Natural killer cell treated with Interleukin-12 subunit alpha and Interleukin-12 subunit beta and Interleukin-15 and Interleukin-18, amount 100 ng/mL, for 72 hours (primary cell): ENCODE results near the gene ATF7. TPM values are rescaled to one million over a fixed set of nuclear protein-coding genes. Genes with fewer than 3 reads are reported as not detected.
"Not testable (repeated sequence)": the region's sequence is repeated elsewhere in the genome, so short reads cannot be mapped to it uniquely, and the experiment has no call there.

Experiments used
- ATAC-seq, 2 donors: fragments of 150-1000 bp; cut with Tn5 transposase in 1 of 2; sonication (Bioruptor Pico), chemical (Tn5 transposase) in 1 of 2; 2 replicates each; pipeline ENCODE4 v1.10.0; 2021
- DNase-seq: peaks from one replicate; pipeline ENCODE4 v3.0.0; 2022; ENCODE audit warnings: low spot score
- H3K27ac Mint-ChIP-seq, 2 donors: 1 replicate in 1 of 2; 2 replicates in 1 of 2; pipeline ENCODE4 v1.8.0; 2022; ENCODE audit warnings: mixed read lengths in 2 of 2, mild to moderate bottlenecking in 1 of 2, moderate library complexity in 1 of 2
- H3K27me3 Mint-ChIP-seq, 2 donors: 1 replicate in 1 of 2; 2 replicates in 1 of 2; pipeline ENCODE4 v1.8.0; 2022; ENCODE audit warnings: mixed read lengths in 2 of 2
- H3K36me3 Mint-ChIP-seq: one replicate; pipeline ENCODE4 v1.8.0; 2022; ENCODE audit warnings: mixed read lengths
- H3K4me1 Mint-ChIP-seq, 2 donors: 1 replicate in 1 of 2; 2 replicates in 1 of 2; pipeline ENCODE4 v1.8.0; 2022; ENCODE audit warnings: low read depth in 2 of 2, mixed read lengths in 2 of 2, mild to moderate bottlenecking in 1 of 2
- H3K4me3 Mint-ChIP-seq: one replicate; pipeline ENCODE4 v1.8.0; 2022; ENCODE audit warnings: mixed read lengths
- H3K9me3 Mint-ChIP-seq: 2 replicates; pipeline ENCODE4 v1.8.0; 2022; ENCODE audit warnings: mixed read lengths
- total RNA-seq, 2 donors: library from RNA; stranded (reverse); gene quantifications; one replicate each; pipeline ENCODE4 v1.2.3, GENCODE V29; 2022

Gene ATF7
- total RNA-seq, 2 donors from 2014 or later, result 36.4 to 39.4 TPM

DNA sequence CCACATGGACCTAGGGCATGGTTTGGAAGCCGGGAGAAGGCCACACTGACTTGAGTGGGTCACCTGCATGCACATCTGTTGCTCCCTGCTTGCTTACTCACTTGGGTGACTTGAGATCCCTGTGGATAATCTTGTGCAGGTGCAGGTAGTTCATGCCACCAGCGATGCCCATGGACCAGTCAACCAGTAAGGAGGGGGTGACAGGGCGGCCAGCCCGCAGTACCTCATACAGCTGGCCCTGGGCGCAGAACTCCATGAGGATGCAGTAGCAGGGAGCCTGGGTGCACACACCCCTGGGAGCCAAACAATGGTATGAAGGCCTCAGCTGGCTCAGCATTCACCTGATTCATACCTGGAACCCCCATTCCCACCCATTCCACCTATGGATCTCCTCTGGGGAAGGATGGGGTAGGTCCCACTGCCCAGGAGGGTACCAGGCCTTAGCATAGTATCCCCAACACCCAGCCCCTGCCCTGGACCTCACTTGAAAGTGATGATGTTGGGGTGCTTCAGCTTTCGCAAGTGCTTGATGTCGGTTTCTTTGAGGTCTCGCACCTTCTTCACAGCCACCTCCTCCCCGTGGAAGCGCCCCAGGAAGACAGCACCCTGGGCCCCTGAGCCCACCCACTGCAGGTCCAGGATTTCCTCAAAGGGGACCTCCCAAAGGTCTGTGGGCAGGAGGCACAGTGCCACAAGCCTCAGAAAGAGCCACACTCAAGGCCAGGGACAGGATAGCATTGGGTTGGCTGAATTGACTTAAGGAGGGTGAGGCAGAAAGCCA lies 140.0 kb downstream of the ATF7 start:
- Mint-ChIP-seq H3K27me3 (no peaks in the 10 kb centered on the region), H3K4me3 (no peak overlapping the region), H3K27ac (no peak overlapping the region), H3K36me3 (no peaks in the 10 kb centered on the region), H3K4me1 (peaks cover 0 to 27% of the 10 kb centered on the region in 2 donors), H3K9me3 (no peaks in the 10 kb centered on the region)
- ATAC-seq, result no peak
- DNase-seq, result no peak

DNA sequence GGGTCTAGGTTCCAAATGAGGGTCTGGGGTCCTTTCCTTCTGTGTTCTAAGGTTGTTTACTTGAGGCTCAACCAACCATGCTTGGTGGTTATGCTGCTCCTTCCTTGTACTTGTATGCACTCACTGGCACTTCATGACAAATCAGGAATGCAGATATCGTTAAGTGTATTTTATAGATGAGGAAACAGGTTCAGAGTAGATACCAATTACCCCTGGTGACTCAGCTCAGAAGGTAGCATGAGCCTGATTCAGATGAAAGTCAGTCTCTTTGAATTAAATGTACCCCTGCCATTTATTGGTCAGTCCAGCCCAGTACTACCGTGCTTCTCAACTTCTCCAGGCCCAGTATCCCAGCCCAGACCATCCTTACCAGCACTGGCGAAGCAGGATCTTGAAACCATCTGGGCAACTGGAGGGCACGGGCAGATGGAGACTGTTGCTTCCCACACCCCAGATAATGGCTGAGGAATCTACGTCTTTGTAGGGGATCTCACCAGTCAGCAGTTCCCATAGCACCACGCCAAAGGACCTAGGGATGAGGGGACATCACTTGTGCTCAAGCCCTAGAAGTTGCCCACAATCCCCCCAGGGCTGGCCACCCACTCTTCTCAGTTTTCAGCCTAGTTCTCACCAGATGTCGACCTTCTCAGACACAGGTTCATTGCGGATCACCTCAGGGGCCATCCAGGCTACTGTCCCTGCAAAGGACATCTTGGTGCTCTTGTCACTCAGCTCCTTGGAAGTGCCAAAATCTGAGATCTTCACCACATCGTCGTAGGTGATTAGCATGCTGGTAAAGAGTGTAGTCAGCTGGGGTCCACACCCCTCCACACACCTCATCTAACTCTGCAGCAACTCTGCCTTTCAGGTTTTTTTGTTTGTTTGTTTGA lies 141.3 kb downstream of the ATF7 start:
- ATAC-seq, result no peak

DNA sequence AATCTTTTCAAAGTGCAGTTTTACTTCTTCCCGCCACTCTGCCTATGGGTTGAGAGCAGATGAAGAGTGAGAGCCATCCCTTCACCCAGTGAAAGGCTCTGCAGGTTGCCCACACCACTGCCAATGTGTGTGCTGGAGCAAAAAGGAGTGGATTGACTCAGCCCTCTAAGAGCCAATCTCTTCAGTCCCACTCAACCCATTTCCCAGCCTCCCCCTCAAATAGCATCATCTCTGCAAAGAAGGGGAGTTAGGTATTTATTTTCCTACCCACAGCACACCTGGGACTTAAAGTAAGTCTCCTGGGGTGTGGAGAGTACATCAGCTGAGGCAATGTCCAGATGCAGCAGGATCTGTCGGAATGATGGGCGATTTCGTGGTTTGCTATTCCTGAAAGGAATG lies 142.2 kb downstream of the ATF7 start:
- ATAC-seq, result peak in 1 of 2 donors; percentile 4
- peaks cover 0 to 27% of the 10 kb centered on the region in 2 donors for H3K4me1 Mint-ChIP-seq
- H3K9me3 Mint-ChIP-seq, result no peaks in the 10 kb centered on the region
- H3K27me3 Mint-ChIP-seq, result no peaks in the 10 kb centered on the region
- no peak overlapping the region for H3K4me3 Mint-ChIP-seq
- no peak for DNase-seq
- H3K36me3 Mint-ChIP-seq, result peaks cover 9% of the 10 kb centered on the region
- H3K27ac Mint-ChIP-seq, result peak overlapping the region; percentile 23 to 25

More for the DNA sequence above, 141.3 kb downstream of the ATF7 start:
- H3K4me1 Mint-ChIP-seq, result peaks cover 0 to 27% of the 10 kb centered on the region in 2 donors
- H3K4me3 Mint-ChIP-seq, result no peak overlapping the region
- no peak for DNase-seq
- H3K36me3 Mint-ChIP-seq, result peaks cover under 1% of the 10 kb centered on the region
- no peaks in the 10 kb centered on the region for H3K9me3 Mint-ChIP-seq
- H3K27me3 Mint-ChIP-seq, result no peaks in the 10 kb centered on the region
- no peak overlapping the region for H3K27ac Mint-ChIP-seq

DNA sequence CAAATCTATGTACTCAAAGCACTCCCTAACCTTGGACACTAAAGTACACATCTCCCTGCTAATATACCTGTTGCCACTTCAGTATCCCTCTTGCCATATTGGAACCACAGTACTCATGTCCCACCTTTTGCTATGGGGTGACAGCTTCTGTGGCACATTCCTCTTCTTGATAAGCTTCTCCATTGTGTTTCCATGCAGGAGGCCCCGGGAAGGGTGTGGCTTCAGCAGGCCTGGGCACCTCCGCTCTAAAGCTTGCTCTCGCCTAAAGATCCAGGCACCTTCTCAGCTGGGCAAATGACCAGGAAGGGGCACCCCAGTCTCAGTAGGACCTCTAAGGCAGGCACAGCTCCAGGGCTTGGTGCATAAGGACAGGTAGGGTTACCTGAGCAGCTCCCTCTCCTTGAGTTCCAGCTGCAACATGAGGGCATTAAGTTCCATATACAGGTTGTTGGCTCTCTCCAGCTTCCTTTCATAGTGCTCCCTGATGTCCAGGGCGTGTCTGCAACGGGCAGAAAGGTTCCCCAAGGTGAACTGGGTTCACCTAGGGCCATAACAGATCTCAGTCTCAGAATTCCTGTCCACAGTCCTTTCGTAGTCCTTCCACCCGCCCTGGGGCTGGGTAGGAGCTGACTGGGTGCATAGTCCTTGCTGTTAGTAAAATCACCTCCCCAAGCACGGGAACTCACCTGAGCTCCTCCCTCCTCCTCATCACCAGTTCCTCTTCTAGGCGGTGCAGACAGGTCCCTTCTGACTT lies 142.8 kb downstream of the ATF7 start:
- DNase-seq (no peak), ATAC-seq (no peak)
- peaks cover 9% of the 10 kb centered on the region for H3K36me3 Mint-ChIP-seq
- peak overlapping the region; percentile 23 to 25 for H3K27ac Mint-ChIP-seq
- no peaks in the 10 kb centered on the region for H3K27me3 Mint-ChIP-seq
- H3K9me3 Mint-ChIP-seq, result no peaks in the 10 kb centered on the region
- H3K4me1 Mint-ChIP-seq, result peaks cover 0 to 27% of the 10 kb centered on the region in 2 donors
- no peak overlapping the region for H3K4me3 Mint-ChIP-seq

DNA sequence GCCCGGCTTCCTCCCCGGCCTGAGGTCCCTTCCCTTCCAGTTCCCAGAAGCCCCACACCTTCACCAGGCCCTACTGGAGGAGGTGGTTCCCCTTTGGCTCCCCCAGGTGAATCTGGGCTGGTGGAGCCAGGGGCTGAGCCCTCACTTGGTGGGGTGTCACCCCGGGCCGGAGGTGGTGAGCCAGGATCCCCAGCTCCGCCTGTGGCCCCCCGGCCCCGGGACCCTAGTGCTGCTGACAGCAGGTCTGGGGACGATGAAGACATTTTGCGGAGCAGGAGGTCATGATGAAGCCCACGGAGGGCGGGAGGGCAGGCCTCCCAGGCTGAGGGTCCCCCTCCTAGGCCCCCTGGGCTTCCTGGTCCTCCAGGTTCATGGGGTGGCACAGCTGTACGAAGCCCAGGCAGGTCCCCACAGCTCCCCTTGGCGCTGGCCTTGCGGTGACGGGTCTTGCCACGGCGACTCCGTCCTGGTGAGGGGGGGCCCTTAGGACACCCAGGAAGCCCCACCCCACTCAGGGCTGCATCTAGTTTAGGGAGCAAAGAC lies 143.5 kb downstream of the ATF7 start:
- Mint-ChIP-seq H3K27ac (no peak overlapping the region), H3K4me3 (no peak overlapping the region), H3K4me1 (peaks cover 0 to 25% of the 10 kb centered on the region in 2 donors), H3K27me3 (no peaks in the 10 kb centered on the region), H3K36me3 (peaks cover 9% of the 10 kb centered on the region), H3K9me3 (no peaks in the 10 kb centered on the region)
- ATAC-seq (peak in 1 of 2 donors; percentile 22), DNase-seq (no peak)

DNA sequence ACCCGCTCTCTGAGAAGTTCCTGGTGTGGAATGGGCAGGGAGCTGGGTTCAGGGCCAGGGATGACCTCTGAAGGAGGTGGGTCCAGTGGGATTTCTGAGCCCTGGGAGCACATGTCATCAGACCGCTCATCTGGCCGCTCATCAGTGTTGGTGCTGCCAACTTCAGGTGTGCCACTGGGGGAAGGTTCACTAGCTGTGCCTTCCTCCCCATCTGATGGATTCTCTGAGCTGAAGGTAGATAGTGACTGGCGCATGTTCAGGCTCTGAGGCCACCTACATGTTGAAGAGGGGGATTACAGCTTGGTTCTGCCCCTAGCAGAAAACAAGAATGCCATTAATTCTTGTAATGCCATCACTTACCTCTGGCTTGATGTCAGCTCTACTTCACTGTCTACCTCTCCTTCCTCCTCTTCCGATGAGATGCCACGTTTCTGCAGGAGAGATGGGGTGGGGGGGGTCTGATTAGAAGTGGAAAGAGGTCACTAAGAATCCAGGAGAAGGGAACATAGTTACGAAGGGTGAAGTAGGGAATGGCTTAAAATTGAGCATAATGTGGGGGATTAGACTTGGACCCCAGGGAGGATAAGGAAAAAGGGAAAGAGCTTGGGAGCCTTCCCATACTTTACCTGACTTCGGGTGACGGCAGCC lies 144.1 kb downstream of the ATF7 start:
- DNase-seq (no peak), ATAC-seq (no peak)
- H3K27me3 Mint-ChIP-seq, result no peaks in the 10 kb centered on the region
- no peak overlapping the region for H3K4me3 Mint-ChIP-seq
- peaks cover 10% of the 10 kb centered on the region for H3K36me3 Mint-ChIP-seq
- H3K27ac Mint-ChIP-seq, result peak overlapping the region in 1 of 2 donors; percentile 63
- peaks cover 0 to 23% of the 10 kb centered on the region in 2 donors for H3K4me1 Mint-ChIP-seq
- no peaks in the 10 kb centered on the region for H3K9me3 Mint-ChIP-seq

DNA sequence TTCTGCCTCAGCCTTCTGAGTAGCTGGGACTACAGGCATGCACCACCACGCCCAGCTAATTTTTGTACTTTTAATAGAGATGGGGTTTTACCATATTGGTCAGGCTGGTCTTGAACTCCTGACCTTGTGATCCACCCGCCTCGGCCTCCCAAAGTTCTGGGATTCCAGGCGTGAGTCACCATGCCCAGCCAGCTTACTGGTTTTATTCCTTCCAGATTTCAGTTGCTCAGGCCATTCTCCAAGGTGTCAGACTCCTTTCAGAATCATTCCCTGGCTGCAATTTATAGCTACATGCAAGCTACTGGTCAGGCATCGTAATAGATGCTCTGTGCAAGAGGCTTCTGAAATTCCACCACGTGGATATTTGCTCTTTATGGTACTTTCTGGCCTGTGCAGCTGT lies 144.7 kb downstream of the ATF7 start:
- H3K27me3 Mint-ChIP-seq, ATAC-seq, DNase-seq, H3K9me3 Mint-ChIP-seq, H3K4me3 Mint-ChIP-seq: not testable (repeated sequence)
- H3K27ac Mint-ChIP-seq, result peak overlapping the region in 1 of 2 donors; percentile 63
- peaks cover 16% of the 10 kb centered on the region for H3K36me3 Mint-ChIP-seq
- peaks cover 6 to 25% of the 10 kb centered on the region in 2 donors for H3K4me1 Mint-ChIP-seq

DNA sequence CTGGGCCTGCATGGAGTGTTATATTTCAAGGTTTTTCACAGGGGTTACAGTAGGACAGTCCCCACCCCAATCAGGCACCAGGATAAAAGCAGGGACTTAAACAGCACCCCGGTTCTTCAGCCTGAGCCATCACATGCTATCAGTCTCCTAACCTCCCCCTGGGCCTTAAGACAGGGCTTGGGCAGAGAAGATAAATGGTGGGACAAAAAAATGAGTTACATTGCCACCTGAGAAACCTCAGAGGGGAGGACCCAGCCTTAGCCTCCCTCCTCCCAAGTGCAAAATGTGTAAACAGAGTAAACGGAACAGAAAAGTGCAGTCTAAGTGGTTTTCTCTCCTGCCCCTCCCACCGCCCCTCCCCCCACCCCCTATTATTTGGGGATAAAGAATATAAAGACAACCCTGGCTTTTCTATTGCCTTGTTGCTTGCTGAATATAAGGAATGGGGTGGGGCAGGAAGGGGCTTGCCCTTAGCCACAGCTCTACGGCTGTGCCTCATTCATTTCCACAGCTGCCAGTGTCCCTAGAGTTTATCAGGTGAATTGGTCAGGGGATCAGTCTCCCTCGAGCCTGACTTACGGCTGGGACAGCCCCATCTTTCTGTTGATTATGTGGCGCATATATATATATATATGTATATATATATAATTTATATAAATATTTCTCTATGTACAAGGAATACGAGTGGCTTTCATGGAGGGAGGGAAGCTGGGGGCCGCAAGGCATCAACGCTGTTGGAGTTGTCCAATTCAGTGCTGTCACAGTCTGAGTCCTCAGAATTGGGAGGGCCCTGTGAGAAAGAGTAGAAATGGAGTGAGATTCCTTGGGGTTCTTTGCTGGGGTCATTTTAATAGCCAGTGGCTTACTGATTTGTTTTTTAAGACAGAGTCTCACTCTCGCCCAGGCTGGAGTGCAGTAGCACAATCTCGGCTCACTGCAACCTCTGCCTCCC lies 145.4 kb downstream of the ATF7 start:
- no peak for DNase-seq
- Mint-ChIP-seq H3K9me3 (no peaks in the 10 kb centered on the region), H3K4me1 (peaks cover 7 to 24% of the 10 kb centered on the region in 2 donors), H3K36me3 (peaks cover 20% of the 10 kb centered on the region), H3K27me3 (no peaks in the 10 kb centered on the region), H3K27ac (no peak overlapping the region), H3K4me3 (no peak overlapping the region)
- ATAC-seq, result no peak

DNA sequence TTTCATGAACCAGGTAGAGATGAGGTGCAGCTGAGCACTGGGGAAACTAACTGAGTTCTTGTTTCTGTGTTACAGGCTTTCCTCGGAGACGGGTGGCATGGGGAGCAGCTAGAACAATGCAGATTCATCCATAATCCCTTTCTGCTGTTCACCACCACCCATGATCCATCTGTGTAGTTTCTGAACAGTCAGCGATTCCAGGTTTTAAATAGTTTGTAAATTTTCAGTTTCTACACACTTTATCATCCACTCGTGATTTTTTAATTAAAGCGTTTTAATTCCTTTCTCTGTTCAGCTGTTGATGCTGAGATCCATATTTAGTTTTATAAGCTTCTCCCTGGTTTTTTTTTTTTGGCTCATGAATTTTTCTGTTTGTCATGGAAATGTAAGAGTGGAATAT lies 146.9 kb downstream of the ATF7 start:
- DNase-seq, result no peak
- H3K27ac Mint-ChIP-seq, result peak overlapping the region in 1 of 2 donors; percentile 35
- H3K9me3 Mint-ChIP-seq, result no peaks in the 10 kb centered on the region

DNA sequence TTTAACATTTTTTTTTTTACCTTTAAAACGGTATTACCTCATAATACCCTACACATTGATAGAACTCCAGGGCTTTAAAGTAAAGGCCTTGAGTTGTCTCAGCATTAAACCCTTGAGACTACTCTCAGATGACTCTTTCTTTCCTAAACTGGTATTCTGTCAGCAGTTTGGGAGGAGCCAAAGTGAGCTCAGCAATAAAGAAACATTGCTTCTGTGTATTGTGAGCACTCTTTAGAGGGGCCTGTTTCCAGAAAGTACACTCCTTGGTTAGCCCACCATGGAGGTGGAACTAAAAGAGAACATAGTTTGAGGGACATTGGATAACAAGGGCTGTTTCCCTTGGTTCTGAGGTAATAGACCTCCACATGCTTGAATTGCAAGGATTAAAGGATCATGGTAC lies 147.3 kb downstream of the ATF7 start:
- Mint-ChIP-seq H3K27ac (peak overlapping the region in 1 of 2 donors; percentile 35), H3K27me3 (no peaks in the 10 kb centered on the region), H3K4me3 (no peak overlapping the region), H3K9me3 (no peaks in the 10 kb centered on the region), H3K36me3 (peaks cover 35% of the 10 kb centered on the region), H3K4me1 (peaks cover 21 to 30% of the 10 kb centered on the region in 2 donors)
- no peak for DNase-seq
- ATAC-seq, result no peak

More for the DNA sequence above, 146.9 kb downstream of the ATF7 start:
- Mint-ChIP-seq H3K4me1 (peaks cover 16 to 31% of the 10 kb centered on the region in 2 donors), H3K4me3 (no peak overlapping the region), H3K27me3 (no peaks in the 10 kb centered on the region), H3K36me3 (peaks cover 30% of the 10 kb centered on the region)
- ATAC-seq, result no peak

DNA sequence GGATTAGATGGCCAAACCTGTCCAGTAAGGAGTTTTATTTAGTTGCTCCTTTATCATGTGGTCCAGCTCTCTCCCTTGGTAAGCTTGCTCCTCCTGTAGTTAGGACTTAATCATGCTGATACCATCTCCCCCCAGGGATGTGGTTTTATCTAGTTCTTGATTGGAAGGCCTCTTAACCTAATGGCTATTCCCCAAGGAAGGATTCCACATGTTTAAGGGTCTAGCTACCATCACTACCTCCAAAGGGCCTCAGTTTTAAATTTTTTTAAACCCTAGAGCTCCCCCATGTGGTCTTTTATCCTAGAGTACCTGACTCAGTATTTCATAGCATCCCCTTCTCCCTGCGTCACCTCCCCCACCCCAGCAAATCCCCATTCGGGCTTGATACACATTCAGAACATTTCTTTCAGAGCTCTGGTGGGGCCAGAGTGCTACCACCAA lies 149.4 kb downstream of the ATF7 start:
- Mint-ChIP-seq H3K4me3 (no peak overlapping the region), H3K4me1 (peaks cover 26 to 32% of the 10 kb centered on the region in 2 donors)
- no peak for ATAC-seq

DNA sequence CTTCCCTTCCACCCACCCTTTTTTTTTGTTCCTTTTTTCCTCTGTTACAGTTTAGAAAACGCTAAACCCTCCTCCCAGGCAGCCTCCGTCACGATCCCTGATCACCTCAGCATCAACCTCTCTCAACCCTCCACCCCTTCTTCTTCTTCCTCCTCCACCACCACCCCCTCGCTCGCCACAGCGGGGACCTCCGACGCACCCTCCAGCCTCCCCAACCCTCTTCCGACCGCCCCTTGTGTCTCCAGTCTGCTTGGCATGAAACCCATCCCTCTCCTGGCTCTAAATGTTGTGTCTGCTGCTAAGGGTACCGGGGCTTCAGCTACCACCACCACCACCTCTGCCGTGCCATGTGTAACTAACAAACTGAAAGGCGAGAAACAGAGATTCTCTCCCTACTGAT lies 151.4 kb downstream of the ATF7 start:
- no peaks in the 10 kb centered on the region for H3K9me3 Mint-ChIP-seq
- DNase-seq (no peak), ATAC-seq (no peak)
- no peaks in the 10 kb centered on the region for H3K27me3 Mint-ChIP-seq
- H3K4me1 Mint-ChIP-seq, result peaks cover 27 to 43% of the 10 kb centered on the region in 2 donors
- peaks cover 56% of the 10 kb centered on the region for H3K36me3 Mint-ChIP-seq
- H3K27ac Mint-ChIP-seq, result peak overlapping the region; percentile 48 to 80
- H3K4me3 Mint-ChIP-seq, result peak overlapping the region; percentile 17

More for the DNA sequence above, 149.4 kb downstream of the ATF7 start:
- Mint-ChIP-seq H3K9me3 (no peaks in the 10 kb centered on the region), H3K36me3 (peaks cover 48% of the 10 kb centered on the region), H3K27me3 (no peaks in the 10 kb centered on the region), H3K27ac (peak overlapping the region in 1 of 2 donors; percentile 38)
- no peak for DNase-seq
